GM21447 (cell line): ENCODE measurements around the gene TECPR2.
A peak's percentile ranks its signal among the peaks of the same experiment; 100 is the strongest.
"Not testable (repeated sequence)": the region's sequence is repeated elsewhere in the genome, so short reads cannot be mapped to it uniquely, and the experiment has no call there.

Experiments used
- ATAC-seq: cut with Tn5 transposase; IDR thresholded peaks from one replicate; pipeline ENCODE4 v1.9.1; 2021; ENCODE audit not compliant: unreplicated experiment

TECPR2 gene

DNA sequence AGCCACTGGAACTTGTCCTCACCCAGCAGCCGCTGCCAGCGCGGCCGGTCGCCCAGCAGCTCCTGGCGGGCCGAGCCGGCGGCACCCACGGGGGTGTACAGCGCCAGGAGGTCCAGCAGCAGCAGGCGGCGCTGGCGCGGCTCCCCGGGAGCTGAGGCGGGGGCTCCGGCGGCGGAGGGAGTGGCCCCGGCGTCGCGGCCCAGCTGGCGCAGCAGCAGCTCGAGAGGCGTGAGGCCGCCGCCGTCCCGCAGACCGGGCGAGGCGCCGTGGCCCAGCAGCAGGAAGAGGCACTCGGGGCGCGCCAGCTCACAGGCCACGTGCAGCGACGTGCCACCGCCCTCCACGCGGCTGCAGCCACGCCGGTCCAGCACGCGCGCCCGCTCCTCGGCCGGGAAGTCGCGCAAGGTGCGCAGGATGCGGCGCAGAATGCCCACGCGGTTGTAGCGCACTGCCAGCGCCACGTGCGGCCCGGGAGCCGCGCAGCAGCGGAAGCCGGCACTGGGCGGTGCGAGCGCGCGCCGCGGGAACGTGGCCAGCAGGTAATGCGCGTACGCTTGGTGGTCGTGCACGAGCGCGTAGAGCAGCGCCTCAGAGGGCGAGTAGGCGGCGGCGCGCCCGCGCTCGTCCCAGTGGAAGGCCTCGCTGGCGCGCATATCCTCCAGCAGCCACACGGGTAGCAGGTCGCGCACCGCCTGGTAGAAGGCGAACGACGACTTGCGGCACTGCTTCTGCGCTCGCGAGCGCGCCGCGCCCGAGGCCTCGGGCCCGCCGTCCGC, 144.5 kb downstream of the TECPR2 start:
- ATAC-seq: no peak

GRCh38 chr14:102507857-102508312, 145.1 kb downstream of the TECPR2 start:
- ATAC-seq: no peak

DNA sequence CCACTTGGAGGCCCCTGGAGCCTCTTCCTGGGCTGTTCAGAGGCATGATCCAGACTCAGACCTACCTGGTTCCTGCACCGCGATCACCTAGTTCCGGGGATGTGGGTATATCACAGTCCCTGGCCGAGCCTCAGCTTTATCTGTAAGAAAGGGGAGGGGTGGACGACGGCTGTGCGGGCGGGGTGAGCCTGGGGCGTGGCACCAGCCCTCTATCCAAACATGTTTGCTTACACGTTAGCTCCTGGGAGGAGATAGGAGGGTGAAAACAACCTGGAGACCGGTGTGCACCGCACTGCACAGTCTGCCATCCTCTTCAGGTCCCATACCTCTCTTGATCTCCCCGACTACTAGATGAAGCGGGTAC, 145.7 kb downstream of the TECPR2 start:
- ATAC-seq: no peak

DNA sequence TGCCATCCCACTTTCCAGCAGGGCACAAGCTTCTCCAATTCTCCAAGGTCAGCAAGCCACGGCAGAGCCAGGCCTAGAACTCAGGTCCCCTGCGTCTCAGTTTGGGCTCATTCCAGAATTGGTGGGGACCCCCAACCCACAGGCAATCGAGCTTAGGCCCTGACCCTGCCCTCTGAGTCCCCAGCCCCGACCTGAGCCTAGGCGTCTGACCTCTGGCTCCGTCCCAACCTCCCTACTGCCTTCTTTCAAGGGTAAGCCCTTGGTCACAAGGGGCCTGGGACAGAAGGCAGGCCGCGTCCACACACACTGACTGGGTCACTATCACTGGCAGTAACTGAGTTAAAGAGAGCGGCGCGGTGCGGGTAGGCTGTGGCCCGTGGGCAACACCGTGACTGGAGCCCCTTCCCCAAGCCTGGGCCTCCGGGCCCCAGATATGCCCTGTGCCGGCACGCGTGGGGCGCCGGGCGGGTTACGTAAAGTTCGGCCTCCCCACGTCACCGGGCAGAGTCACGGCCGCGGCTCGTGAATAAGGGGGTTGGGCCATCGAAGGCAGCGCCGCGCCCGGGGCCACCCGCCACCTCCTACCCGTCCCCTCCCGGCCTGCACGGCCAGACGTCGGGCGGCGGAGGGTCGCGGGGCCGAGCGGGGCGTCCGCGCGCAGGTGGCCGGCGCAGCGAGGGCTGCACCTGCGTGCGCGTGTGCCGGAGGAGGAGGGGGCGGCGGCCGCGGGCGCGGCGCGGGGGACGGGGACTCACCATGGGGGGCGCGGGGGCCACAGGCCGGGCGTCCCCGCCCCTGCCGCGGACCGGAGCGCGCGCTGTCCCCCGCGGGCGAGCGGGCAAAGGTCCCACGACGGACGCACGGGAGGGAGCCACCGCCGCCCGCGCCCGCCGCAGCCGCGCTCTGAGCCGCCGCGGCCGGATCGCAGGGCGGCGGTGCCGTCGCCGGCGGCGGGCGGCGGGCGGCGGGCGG, 146.3 kb downstream of the TECPR2 start:
- no peak for ATAC-seq

DNA sequence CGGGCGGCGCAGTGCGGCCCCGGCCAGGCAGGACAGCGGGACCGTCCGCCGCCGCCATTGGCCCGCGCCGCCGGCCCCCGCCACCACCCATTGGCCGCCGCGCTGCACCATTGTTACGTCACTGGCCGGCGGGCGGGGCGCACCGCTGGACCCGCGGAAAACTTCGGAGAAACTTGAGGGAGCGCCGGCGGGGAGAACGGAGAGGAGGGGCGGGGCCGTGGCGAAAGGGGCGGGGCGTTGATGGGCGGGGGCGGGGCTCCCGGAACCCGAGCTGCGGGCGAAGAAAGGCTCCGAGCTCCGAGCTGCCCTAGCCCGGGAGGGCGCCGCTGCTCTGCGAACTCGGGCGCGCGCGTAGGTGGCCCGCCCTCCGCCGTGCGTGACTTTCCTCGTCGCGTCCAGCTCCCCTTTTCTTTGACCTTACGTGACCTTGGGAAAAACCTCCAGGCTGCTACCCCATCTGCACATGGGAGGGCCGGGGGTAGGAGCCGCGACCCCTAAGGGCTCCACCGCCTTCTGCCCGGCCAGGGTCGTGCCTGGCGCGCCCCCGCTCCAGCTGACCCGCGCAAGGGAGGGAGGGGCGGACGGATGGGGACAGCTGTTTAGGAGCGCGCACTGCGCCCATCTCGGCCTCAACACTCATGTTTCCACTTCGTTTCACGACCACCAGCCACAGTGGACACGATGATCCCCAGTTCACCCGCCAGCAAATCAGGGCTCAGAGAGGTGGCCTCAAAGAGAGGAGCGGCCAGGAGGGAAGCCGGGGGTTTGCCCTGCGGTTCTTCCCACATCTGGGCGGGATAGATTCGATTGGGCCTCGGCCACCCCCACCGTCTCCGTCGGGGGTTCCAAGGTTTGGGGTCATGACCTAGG, 147.2 kb downstream of the TECPR2 start, which contains the start of gene ANKRD9:
ANKRD9 (minus strand) TSS at position 31 of the 870 bp plus-strand sequence. CDS start 1,887 bp downstream, outside the sequence.
- ATAC-seq: peak; percentile 83

- no peak for ATAC-seq
Observed at GRCh38 chr14:102510616-102511520, 148.1 kb downstream of the TECPR2 start.

- no peak for ATAC-seq
Observed at GRCh38 chr14:102511538-102511937, 148.8 kb downstream of the TECPR2 start.

DNA sequence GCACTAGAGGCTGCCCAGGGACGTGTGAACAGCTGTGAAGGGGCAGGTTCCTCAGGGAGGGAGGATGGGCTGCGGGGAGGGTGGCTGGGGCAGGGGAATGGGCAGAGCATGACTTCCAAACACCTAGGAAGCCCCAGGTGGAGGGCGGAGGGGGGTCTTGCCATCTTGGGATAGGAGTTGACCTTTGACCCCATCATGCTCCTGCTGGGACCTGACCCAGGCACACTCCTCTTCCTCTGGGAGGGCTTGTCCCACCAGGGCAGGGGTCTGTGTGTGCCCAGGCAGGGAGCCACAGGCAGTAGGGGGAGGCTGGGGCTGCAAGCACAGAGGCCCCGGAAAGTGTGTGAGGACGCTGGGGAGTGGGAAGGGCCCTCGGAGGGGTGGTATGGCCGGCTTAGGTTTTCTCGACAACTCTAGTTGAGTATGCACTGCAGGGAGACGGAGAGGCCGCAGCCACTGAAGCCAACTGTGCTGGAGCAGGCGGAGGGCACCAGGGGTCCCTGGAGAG, 150.1 kb downstream of the TECPR2 start:
- ATAC-seq: no peak

DNA sequence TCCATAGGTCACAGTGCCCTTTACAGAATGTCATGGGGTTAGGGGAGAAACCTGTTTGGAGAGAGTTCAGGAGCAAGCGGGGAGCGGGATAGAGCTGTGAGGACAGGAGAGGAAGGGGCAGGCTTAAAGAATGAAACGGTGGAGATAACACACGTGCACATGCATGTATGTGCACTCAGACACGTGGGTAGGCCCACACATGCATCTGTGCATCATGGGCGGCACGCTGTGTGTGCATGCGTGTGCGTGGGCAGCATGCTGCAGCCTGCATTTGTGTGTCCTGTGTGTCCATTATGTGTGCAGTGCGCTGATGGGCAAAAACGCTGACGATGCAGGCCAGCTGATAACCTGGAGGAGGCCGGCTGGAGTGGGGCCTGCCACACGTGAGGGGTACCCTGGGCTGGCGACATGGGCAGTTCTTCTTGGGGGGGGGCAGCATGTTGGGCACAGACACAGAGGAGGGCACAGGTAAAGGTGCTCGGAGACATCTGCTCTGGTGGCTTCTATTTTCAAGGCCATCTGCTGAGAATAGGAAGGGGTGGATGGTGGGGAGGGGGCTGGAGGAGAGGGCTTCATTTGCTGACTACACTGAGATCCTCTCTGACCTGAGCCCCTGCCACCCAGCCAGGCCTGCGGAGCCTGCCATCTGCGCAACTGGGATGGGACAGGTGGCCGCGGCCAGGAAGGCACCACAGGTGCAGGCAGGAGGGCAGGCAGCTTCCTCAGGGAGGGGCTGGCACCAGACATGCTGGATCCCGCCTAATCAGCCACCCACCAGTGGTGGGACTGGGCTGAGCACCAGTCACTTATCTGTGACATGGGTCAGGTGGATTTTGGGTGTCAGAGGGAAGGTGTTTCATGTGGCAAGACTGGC, 151.4 kb downstream of the TECPR2 start:
- ATAC-seq: no peak

GRCh38 chr14:102514987-102515733, 152.4 kb downstream of the TECPR2 start:
- no peak for ATAC-seq

DNA sequence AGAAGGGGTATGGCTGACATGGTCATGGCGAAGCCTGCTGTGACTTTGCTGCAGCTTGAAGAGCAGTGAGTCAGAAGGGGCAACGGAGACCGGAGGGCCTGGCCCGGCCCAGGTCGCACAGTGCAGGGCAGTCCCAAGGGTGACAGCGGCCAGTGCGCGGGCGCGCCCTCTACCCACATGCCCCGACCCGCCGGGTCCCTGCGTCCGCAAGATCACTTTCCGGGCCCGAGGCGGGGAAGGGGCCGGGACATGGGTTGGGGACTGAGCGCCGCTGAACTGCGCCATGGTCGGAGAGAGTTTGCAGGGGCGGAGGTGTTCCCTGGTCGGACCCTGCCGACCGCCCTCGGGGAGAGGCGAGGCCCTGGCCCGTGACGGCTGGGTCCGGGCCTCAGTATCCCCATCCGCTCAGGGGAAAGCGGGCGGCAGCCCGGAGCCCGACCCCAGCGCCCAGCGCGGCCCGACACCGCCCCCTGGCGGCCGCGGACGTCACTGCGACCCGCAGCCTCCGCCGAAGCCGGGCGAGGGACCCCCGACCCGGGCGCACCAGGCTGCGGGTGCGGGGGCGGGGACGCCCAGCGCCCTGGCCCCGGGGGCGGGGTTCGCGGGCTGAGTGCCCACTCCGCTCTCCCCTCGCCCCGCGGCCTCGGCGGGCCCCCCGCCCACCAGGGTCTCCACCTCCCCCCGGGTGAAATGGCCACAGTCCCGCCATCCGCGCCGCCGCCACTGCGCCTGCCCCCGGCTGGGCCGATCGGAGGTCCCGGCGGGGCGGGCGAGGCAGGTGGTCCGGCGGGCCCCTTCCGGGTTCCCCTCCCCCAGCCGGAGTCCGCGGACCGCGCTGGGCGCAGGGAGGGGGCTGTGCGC, 154.0 kb downstream of the TECPR2 start:
- ATAC-seq: peak; percentile 61

- ATAC-seq: no peak
Observed at GRCh38 chr14:102517392-102518062, 154.8 kb downstream of the TECPR2 start.

- ATAC-seq: no peak
Observed at GRCh38 chr14:102518063-102518648, 155.4 kb downstream of the TECPR2 start.

DNA sequence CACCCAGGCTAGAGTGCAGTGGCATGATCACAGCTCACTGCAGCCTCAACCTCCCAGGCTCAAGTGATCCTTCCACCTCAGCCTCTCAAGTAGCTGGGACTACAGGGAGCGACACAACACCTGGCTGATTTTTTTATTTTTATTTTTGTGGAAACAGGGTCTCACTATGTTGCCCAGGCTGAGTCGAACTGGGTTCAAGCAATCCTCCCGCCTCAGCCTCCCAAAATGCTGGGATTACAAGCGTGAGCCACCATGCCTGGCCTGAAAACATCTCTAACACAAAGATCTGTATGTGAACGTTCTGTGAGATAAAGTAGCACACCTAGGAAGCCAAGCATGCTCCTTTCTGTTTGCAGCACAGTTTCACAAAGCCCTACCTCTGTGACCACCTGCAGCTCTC, 157.0 kb downstream of the TECPR2 start:
- ATAC-seq: not testable (repeated sequence)

- no peak for ATAC-seq
Observed at GRCh38 chr14:102523200-102523568, 160.4 kb downstream of the TECPR2 start.
